Esophagus muscularis mucosa (tissue), 4 donors: ENCODE measurements around the gene WDR91. TPM values are rescaled to one million over a fixed set of nuclear protein-coding genes. Genes with fewer than 3 reads are reported as not detected.

ENCODE experiments used
- DNase-seq: peaks from one replicate; pipeline ENCODE4 v3.0.0-alpha.2; 2017; ENCODE audit errors: extremely low spot score
- H3K27ac ChIP-seq, 4 donors: fragments of 200-600 bp; sonication (generic); replicated peaks in 1 of 4; 1 replicate in 3 of 4; 2 replicates in 1 of 4; pipeline ENCODE4 v1.5.1; 2016 to 2019; ENCODE audit warnings: mild to moderate bottlenecking in 1 of 4
- H3K27me3 ChIP-seq, 4 donors: fragments of 200-600 bp; sonication (generic); one replicate each; pipeline versions ENCODE4 v1.5.1 to v1.6.0; 2016 to 2019
- H3K36me3 ChIP-seq, 4 donors: fragments of 200-600 bp; sonication (generic); one replicate each; pipeline ENCODE4 v1.5.1; 2016 to 2019
- H3K4me1 ChIP-seq, 4 donors: fragments of 200-600 bp; sonication (generic); one replicate each; pipeline ENCODE4 v1.5.1; 2016 to 2019
- H3K4me3 ChIP-seq, 4 donors: fragments of 200-600 bp; sonication (generic); 1 replicate in 2 of 4; 2 replicates in 2 of 4; pipeline ENCODE4 v1.5.1; 2016 to 2019; ENCODE audit warnings: mild to moderate bottlenecking in 4 of 4, moderate library complexity in 1 of 4
- H3K9me3 ChIP-seq, 4 donors: fragments of 200-600 bp; sonication (generic); 1 replicate in 3 of 4; 2 replicates in 1 of 4; pipeline ENCODE4 v1.5.1; 2016 to 2019
- EP300 ChIP-seq: sonication (generic); formaldehyde crosslinking; IDR thresholded peaks from one replicate; pipeline ENCODE4 v1.6.1; 2017; ENCODE audit warnings: antibody characterized with exemption
- POLR2A ChIP-seq: fragments of 450-650 bp; IDR thresholded peaks from one replicate; pipeline ENCODE4 v1.6.1; 2017; ENCODE audit warnings: antibody characterized with exemption, moderate library complexity, mild to moderate bottlenecking, low read depth
- POLR2AphosphoS5 ChIP-seq, 2 donors: sonication (generic); formaldehyde crosslinking; IDR thresholded peaks; one replicate each; pipeline ENCODE4 v1.6.1; 2017; ENCODE audit warnings: antibody characterized with exemption in 2 of 2
- WGBS: methylation state at CpG from one replicate; pipeline ENCODE4 v1.1.5; 2018; 5-methylcytosine and 5-hydroxymethylcytosine counted together
- intact Hi-C: fragments of 100-400 bp; cut with DNase I; formaldehyde crosslinking; loops from one replicate; pipeline ENCODE4 v1.15.1; 2023
- total RNA-seq, 4 donors: library from RNA; depleted of rRNA; stranded (reverse); fragments of >200 nt; gene quantifications; one replicate each; pipeline versions ENCODE4 v1.1.0 to v1.2.1, GENCODE V29; 2016
- TF ChIP-seq, protein P1 (sequence below), 3 experiments: fragments of 200-600 bp in 2 of 3; fragments of 450-650 bp in 1 of 3; sonication (generic) in 2 of 3; IDR thresholded peaks; one replicate each; pipeline ENCODE4 v1.5.1; 2017 to 2019; ENCODE audit warnings: antibody characterized with exemption in 3 of 3, mild to moderate bottlenecking in 2 of 3, moderate library complexity in 1 of 3

Gene WDR91
- total RNA-seq, 4 donors from 2014 or later, result 13.3 to 27.4 (median 20.4) TPM

DNA sequence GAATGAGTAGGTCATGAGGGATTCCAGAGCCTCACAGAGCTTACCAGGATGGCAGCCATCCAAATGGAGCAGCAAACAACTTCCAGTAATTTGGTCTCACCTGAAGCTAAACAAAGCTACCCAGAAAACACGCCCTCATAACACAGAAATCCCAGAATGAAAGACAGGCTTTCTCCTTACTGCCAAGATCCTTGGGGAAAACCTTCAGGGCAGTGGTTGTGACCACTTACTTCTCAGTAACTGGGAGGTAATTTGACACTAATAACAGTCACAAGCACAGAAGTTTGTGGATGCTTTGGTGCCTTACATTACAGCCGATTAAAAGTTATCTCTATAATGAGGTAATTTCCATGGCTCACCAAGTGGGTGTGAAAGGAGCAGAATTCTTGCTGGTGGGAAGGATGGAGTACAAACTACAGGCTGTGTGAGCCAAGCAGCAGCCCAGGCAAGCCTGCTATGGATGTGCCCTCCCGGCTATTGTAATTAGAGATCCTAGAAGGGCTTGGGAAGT is 10.4 kb downstream of the WDR91 start:
- Histone ChIP-seq H3K27me3 (no peaks in the 10 kb centered on the region), H3K4me1 (peaks cover 8 to 36% (median 24%) of the 10 kb centered on the region in 4 donors), H3K36me3 (peaks cover 12 to 97% (median 84%) of the 10 kb centered on the region in 4 donors), H3K9me3 (no peaks in the 10 kb centered on the region), H3K27ac (no peak overlapping the region), H3K4me3 (no peak overlapping the region)
- TF ChIP-seq POLR2AphosphoS5 (IDR thresholded peaks at IDR 0.05), result no peak
- TF ChIP-seq EP300, result no peak
- TF ChIP-seq, protein P1, sequence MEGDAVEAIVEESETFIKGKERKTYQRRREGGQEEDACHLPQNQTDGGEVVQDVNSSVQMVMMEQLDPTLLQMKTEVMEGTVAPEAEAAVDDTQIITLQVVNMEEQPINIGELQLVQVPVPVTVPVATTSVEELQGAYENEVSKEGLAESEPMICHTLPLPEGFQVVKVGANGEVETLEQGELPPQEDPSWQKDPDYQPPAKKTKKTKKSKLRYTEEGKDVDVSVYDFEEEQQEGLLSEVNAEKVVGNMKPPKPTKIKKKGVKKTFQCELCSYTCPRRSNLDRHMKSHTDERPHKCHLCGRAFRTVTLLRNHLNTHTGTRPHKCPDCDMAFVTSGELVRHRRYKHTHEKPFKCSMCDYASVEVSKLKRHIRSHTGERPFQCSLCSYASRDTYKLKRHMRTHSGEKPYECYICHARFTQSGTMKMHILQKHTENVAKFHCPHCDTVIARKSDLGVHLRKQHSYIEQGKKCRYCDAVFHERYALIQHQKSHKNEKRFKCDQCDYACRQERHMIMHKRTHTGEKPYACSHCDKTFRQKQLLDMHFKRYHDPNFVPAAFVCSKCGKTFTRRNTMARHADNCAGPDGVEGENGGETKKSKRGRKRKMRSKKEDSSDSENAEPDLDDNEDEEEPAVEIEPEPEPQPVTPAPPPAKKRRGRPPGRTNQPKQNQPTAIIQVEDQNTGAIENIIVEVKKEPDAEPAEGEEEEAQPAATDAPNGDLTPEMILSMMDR (IDR thresholded peaks at IDR 0.05), result no peak
- no peak for TF ChIP-seq POLR2A
- intact Hi-C loops, result no loop called here
- WGBS, result 90% methylated on average over 3 of the region's 3 CpGs
- peak; percentile 3 for DNase-seq

DNA sequence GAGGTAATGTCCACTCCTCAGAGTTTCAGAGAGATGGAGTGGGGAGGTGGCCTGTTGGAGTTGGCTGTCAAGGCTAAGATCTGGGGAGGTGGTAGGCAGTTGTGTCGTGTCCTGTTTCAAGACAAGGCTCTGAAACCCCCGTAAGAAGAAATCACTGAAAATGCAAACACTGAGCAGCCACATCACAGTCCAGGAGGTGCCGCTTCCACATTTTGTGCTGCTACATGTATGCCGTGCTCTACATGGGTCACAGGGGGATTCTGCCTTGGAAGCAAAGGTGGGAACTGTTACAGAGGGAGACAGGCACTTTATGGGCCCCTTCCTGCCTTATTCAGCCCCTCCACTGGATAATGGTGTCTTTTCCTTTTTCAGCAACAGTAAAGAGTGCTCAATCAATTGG is 11.9 kb downstream of the WDR91 start:
- no peak overlapping the region for H3K27ac ChIP-seq
- H3K4me1 ChIP-seq, result peaks cover 8 to 28% (median 21%) of the 10 kb centered on the region in 4 donors
- 91% methylated on average over 4 of the region's 4 CpGs for WGBS
- intact Hi-C loops, result no loop called here
- TF ChIP-seq POLR2AphosphoS5 (IDR thresholded peaks at IDR 0.05), result no peak
- TF ChIP-seq POLR2A, result no peak
- no peak for TF ChIP-seq EP300
- TF ChIP-seq, protein P1 (IDR thresholded peaks at IDR 0.05), result no peak
- DNase-seq, result no peak
- peaks cover 24 to 97% (median 84%) of the 10 kb centered on the region in 4 donors for H3K36me3 ChIP-seq
- H3K27me3 ChIP-seq, result no peaks in the 10 kb centered on the region
- no peaks in the 10 kb centered on the region for H3K9me3 ChIP-seq
- no peak overlapping the region for H3K4me3 ChIP-seq

DNA sequence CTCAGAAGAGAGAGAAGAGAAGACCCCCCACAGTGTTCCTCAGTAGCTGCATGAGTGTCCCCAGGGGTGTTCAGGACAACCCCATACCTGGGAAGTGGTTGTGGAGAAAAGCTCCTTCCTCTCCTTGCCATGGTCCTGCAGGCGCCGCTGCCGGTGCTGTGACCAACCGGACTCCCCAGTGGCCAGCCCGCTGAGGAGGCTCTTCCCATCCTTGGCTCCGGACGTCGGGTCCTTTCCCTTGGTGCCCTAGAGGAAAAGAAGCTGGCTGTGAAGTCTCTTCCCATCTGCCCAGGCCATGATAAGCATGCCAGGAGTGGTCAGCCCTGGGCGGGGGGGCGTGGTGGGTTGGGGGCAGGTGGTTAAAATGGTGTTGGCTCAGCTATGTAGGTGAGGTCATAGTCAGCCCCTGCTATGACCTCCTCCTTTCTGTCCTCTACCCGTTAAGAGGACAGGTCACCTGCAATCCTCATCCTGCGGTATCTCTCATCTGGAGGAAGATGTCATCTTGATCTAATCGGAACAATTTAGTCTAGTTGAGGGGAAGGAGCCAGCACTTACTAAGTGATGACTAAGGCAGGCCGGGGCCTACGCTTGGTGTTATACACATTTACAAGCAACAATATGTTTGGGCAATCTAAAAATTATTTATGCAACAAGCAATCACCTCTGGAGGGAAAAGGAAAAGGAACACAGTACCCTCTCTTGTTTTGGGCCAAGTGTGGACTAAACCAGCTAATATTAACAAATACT is 13.2 kb downstream of the WDR91 start:
- no peak overlapping the region for H3K4me3 ChIP-seq
- no peak overlapping the region for H3K27ac ChIP-seq
- TF ChIP-seq, protein P1 (IDR thresholded peaks at IDR 0.05), result no peak
- TF ChIP-seq POLR2A (no peak), POLR2AphosphoS5 (IDR thresholded peaks at IDR 0.05) (no peak), EP300 (no peak)
- peaks cover 27 to 97% (median 82%) of the 10 kb centered on the region in 4 donors for H3K36me3 ChIP-seq
- peaks cover 8 to 29% (median 21%) of the 10 kb centered on the region in 4 donors for H3K4me1 ChIP-seq
- WGBS, result 81% methylated on average over 15 of the region's 15 CpGs
- H3K27me3 ChIP-seq, result no peaks in the 10 kb centered on the region
- no peaks in the 10 kb centered on the region for H3K9me3 ChIP-seq
- intact Hi-C loops, result no loop called here
- no peak for DNase-seq

DNA sequence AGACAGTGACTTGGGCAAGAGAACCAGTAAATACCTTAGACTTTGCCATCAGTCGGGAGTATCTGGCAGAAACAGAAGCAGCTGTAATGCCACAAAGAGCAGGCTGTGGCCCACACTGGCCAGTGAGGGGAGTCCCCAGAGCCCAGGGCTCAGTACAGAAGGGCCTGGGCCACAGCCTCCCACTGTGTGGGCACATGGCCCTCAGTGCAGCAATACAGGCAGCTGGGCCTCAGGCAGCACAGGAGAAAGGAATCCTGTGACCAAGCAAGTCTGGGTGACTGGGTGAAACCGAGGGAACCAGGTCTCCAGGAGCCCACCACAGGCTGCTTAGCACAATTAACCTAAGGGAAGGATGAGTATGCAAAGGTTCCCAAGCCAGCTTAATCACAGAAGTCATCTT is 14.0 kb downstream of the WDR91 start:
- 96% methylated on average over 2 of the region's 2 CpGs for WGBS
- H3K4me1 ChIP-seq, result peaks cover 8 to 32% (median 20%) of the 10 kb centered on the region in 4 donors
- H3K4me3 ChIP-seq, result no peak overlapping the region
- intact Hi-C loops, result no loop called here
- H3K36me3 ChIP-seq, result peaks cover 27 to 98% (median 85%) of the 10 kb centered on the region in 4 donors
- no peaks in the 10 kb centered on the region for H3K27me3 ChIP-seq
- no peak for DNase-seq
- H3K9me3 ChIP-seq, result no peaks in the 10 kb centered on the region
- TF ChIP-seq, protein P1 (IDR thresholded peaks at IDR 0.05), result no peak
- TF ChIP-seq POLR2A, result no peak
- TF ChIP-seq POLR2AphosphoS5 (IDR thresholded peaks at IDR 0.05), result no peak
- TF ChIP-seq EP300, result no peak
- no peak overlapping the region for H3K27ac ChIP-seq
